Measurements from ENCODE around the gene DLK1.

DLK1 gene

GRCh38 chr14:100782516-100783320 lies 56.0 kb downstream of the DLK1 start:
- no peak for TF ChIP-seq CTCF (conservative IDR thresholded peaks at IDR 0.05; ENCODE audit: low read length)
- no peak overlapping the region for H3K4me3 ChIP-seq (ENCODE audit: low read length)
- DNase-seq (ENCODE audit: low read depth): no peak

GRCh38 chr14:100783630-100784370 lies 57.1 kb downstream of the DLK1 start:
- H3K4me3 ChIP-seq (ENCODE audit: low read length): no peak overlapping the region
- DNase-seq (ENCODE audit: low read depth): no peak
- no peak for TF ChIP-seq CTCF (conservative IDR thresholded peaks at IDR 0.05; ENCODE audit: low read length)

- no peak for DNase-seq (ENCODE audit: low read depth)
- TF ChIP-seq CTCF (conservative IDR thresholded peaks at IDR 0.05; ENCODE audit: low read length): no peak
- H3K4me3 ChIP-seq (ENCODE audit: low read length): no peak overlapping the region
Measured at GRCh38 chr14:100784523-100785337, 58.0 kb downstream of the DLK1 start.

GRCh38 chr14:100785338-100785615 lies 58.6 kb downstream of the DLK1 start:
- TF ChIP-seq CTCF (conservative IDR thresholded peaks at IDR 0.05; ENCODE audit: low read length): no peak
- no peak overlapping the region for H3K4me3 ChIP-seq (ENCODE audit: low read length)
- DNase-seq (ENCODE audit: low read depth): no peak

GRCh38 chr14:100785626-100786025 lies 58.9 kb downstream of the DLK1 start:
- H3K4me3 ChIP-seq (ENCODE audit: low read length): no peak overlapping the region
- no peak for DNase-seq (ENCODE audit: low read depth)
- TF ChIP-seq CTCF (conservative IDR thresholded peaks at IDR 0.05; ENCODE audit: low read length): no peak

- no peak for DNase-seq (ENCODE audit: low read depth)
- no peak overlapping the region for H3K4me3 ChIP-seq (ENCODE audit: low read length)
- no peak for TF ChIP-seq CTCF (conservative IDR thresholded peaks at IDR 0.05; ENCODE audit: low read length)
Measured at GRCh38 chr14:100786131-100786530, 59.4 kb downstream of the DLK1 start.

Data from AG10803 (cell line).